Measurements from ENCODE around the gene GNG3.
A peak's percentile ranks its signal among the peaks of the same experiment; 100 is the strongest.

- TF ChIP-seq, protein P1, sequence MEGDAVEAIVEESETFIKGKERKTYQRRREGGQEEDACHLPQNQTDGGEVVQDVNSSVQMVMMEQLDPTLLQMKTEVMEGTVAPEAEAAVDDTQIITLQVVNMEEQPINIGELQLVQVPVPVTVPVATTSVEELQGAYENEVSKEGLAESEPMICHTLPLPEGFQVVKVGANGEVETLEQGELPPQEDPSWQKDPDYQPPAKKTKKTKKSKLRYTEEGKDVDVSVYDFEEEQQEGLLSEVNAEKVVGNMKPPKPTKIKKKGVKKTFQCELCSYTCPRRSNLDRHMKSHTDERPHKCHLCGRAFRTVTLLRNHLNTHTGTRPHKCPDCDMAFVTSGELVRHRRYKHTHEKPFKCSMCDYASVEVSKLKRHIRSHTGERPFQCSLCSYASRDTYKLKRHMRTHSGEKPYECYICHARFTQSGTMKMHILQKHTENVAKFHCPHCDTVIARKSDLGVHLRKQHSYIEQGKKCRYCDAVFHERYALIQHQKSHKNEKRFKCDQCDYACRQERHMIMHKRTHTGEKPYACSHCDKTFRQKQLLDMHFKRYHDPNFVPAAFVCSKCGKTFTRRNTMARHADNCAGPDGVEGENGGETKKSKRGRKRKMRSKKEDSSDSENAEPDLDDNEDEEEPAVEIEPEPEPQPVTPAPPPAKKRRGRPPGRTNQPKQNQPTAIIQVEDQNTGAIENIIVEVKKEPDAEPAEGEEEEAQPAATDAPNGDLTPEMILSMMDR (IDR thresholded peaks at IDR 0.05): no peak
- TF ChIP-seq POLR2AphosphoS5 (IDR thresholded peaks at IDR 0.05): peak; percentile 93 to 96 (median 95)
- TF ChIP-seq POLR2A (IDR thresholded peaks at IDR 0.05): peak; percentile 48
Measured at GRCh38 chr11:62678770-62679696, 28.4 kb upstream of the GNG3 start, which contains the start of gene UBXN1.
